ENCODE measurements around the gene PURA. TPM values are rescaled to one million over a fixed set of nuclear protein-coding genes. Genes with fewer than 3 reads are reported as not detected.
A peak's percentile ranks its signal among the peaks of the same experiment; 100 is the strongest.

The PURA gene
- total RNA-seq, 2 donors from 2014 or later = 11.1 to 14.3 TPM

- Mint-ChIP-seq H3K4me3 (no peak overlapping the region), H3K36me3 (ENCODE audit: low read depth) (no peaks in the 10 kb centered on the region), H3K27ac (no peak overlapping the region), H3K9me3 (no peaks in the 10 kb centered on the region), H3K4me1 (peaks cover 23% of the 10 kb centered on the region), H3K27me3 (no peaks in the 10 kb centered on the region)
- ATAC-seq (replicated peaks) = no peak
These were observed 22.7 kb downstream of the PURA start for GRCh38 chr5:140136624-140137023.

- peaks cover 6% of the 10 kb centered on the region for H3K27me3 Mint-ChIP-seq
- no peaks in the 10 kb centered on the region for H3K36me3 Mint-ChIP-seq (ENCODE audit: low read depth)
- no peak for ATAC-seq (replicated peaks)
- H3K4me1 Mint-ChIP-seq = peaks cover 7% of the 10 kb centered on the region
- no peaks in the 10 kb centered on the region for H3K9me3 Mint-ChIP-seq
- H3K4me3 Mint-ChIP-seq = no peak overlapping the region
- no peak overlapping the region for H3K27ac Mint-ChIP-seq
These were observed 26.5 kb downstream of the PURA start for GRCh38 chr5:140140435-140140834.

- ATAC-seq (replicated peaks) = no peak
- no peak overlapping the region for H3K27ac Mint-ChIP-seq
- peaks cover 7% of the 10 kb centered on the region for H3K27me3 Mint-ChIP-seq
- H3K4me1 Mint-ChIP-seq = peaks cover 9% of the 10 kb centered on the region
- H3K9me3 Mint-ChIP-seq = no peaks in the 10 kb centered on the region
- H3K36me3 Mint-ChIP-seq (ENCODE audit: low read depth) = no peaks in the 10 kb centered on the region
- no peak overlapping the region for H3K4me3 Mint-ChIP-seq
These were observed 27.3 kb downstream of the PURA start for GRCh38 chr5:140141241-140141640.

- Mint-ChIP-seq H3K9me3 (no peaks in the 10 kb centered on the region), H3K36me3 (ENCODE audit: low read depth) (no peaks in the 10 kb centered on the region), H3K27me3 (peaks cover 7% of the 10 kb centered on the region), H3K4me1 (peaks cover 9% of the 10 kb centered on the region), H3K27ac (no peak overlapping the region), H3K4me3 (no peak overlapping the region)
- ATAC-seq (replicated peaks) = no peak
These were observed 28.3 kb downstream of the PURA start for GRCh38 chr5:140142246-140142645.

- Mint-ChIP-seq H3K27ac (no peak overlapping the region), H3K27me3 (peaks cover 7% of the 10 kb centered on the region), H3K9me3 (no peaks in the 10 kb centered on the region), H3K4me1 (peaks cover 9% of the 10 kb centered on the region), H3K4me3 (no peak overlapping the region), H3K36me3 (ENCODE audit: low read depth) (no peaks in the 10 kb centered on the region)
- no peak for ATAC-seq (replicated peaks)
These were observed 28.9 kb downstream of the PURA start for GRCh38 chr5:140142856-140143255.

- Mint-ChIP-seq H3K27ac (no peak overlapping the region), H3K4me3 (no peak overlapping the region), H3K27me3 (peaks cover 7% of the 10 kb centered on the region), H3K9me3 (no peaks in the 10 kb centered on the region), H3K36me3 (ENCODE audit: low read depth) (no peaks in the 10 kb centered on the region), H3K4me1 (peaks cover 9% of the 10 kb centered on the region)
- no peak for ATAC-seq (replicated peaks)
These were observed 29.8 kb downstream of the PURA start for GRCh38 chr5:140143521-140144258.

GRCh38 chr5:140145256-140145655 lies 31.3 kb downstream of the PURA start:
- peak overlapping the region; percentile 63 for H3K4me3 Mint-ChIP-seq
- H3K4me1 Mint-ChIP-seq = peaks cover 9% of the 10 kb centered on the region
- no peak for ATAC-seq (replicated peaks)
- no peaks in the 10 kb centered on the region for H3K9me3 Mint-ChIP-seq
- no peaks in the 10 kb centered on the region for H3K36me3 Mint-ChIP-seq (ENCODE audit: low read depth)
- H3K27me3 Mint-ChIP-seq = peaks cover 7% of the 10 kb centered on the region
- peak overlapping the region; percentile 64 for H3K27ac Mint-ChIP-seq

GRCh38 chr5:140145818-140146522 lies 32.1 kb downstream of the PURA start:
- peak; percentile 84 for ATAC-seq (replicated peaks)
- Mint-ChIP-seq H3K4me3 (peak overlapping the region; percentile 63), H3K27ac (no peak overlapping the region), H3K9me3 (no peaks in the 10 kb centered on the region), H3K4me1 (peaks cover 9% of the 10 kb centered on the region), H3K36me3 (ENCODE audit: low read depth) (no peaks in the 10 kb centered on the region), H3K27me3 (peaks cover 7% of the 10 kb centered on the region)

- H3K4me1 Mint-ChIP-seq = peaks cover 9% of the 10 kb centered on the region
- peak overlapping the region; percentile 63 for H3K4me3 Mint-ChIP-seq
- no peak overlapping the region for H3K27ac Mint-ChIP-seq
- no peaks in the 10 kb centered on the region for H3K36me3 Mint-ChIP-seq (ENCODE audit: low read depth)
- H3K27me3 Mint-ChIP-seq = peaks cover 7% of the 10 kb centered on the region
- ATAC-seq (replicated peaks) = no peak
- H3K9me3 Mint-ChIP-seq = no peaks in the 10 kb centered on the region
These were observed 32.6 kb downstream of the PURA start for GRCh38 chr5:140146523-140146842.

- Mint-ChIP-seq H3K27ac (no peak overlapping the region), H3K9me3 (no peaks in the 10 kb centered on the region), H3K36me3 (ENCODE audit: low read depth) (no peaks in the 10 kb centered on the region), H3K4me1 (peaks cover 9% of the 10 kb centered on the region), H3K27me3 (peaks cover 7% of the 10 kb centered on the region), H3K4me3 (no peak overlapping the region)
- no peak for ATAC-seq (replicated peaks)
These were observed 33.6 kb downstream of the PURA start for GRCh38 chr5:140147460-140147859.

GRCh38 chr5:140148508-140148907 lies 34.6 kb downstream of the PURA start:
- Mint-ChIP-seq H3K4me1 (peaks cover 9% of the 10 kb centered on the region), H3K36me3 (ENCODE audit: low read depth) (no peaks in the 10 kb centered on the region), H3K27ac (no peak overlapping the region), H3K27me3 (peaks cover 7% of the 10 kb centered on the region), H3K4me3 (no peak overlapping the region), H3K9me3 (no peaks in the 10 kb centered on the region)
- ATAC-seq (replicated peaks) = no peak

GRCh38 chr5:140150201-140150600 lies 36.3 kb downstream of the PURA start:
- Mint-ChIP-seq H3K4me3 (no peak overlapping the region), H3K27ac (no peak overlapping the region), H3K36me3 (ENCODE audit: low read depth) (no peaks in the 10 kb centered on the region), H3K4me1 (peaks cover 4% of the 10 kb centered on the region), H3K27me3 (peaks cover 4% of the 10 kb centered on the region), H3K9me3 (no peaks in the 10 kb centered on the region)
- ATAC-seq (replicated peaks) = no peak

- Mint-ChIP-seq H3K27ac (peak overlapping the region; percentile 33), H3K4me3 (no peak overlapping the region), H3K9me3 (no peaks in the 10 kb centered on the region), H3K4me1 (no peaks in the 10 kb centered on the region), H3K36me3 (ENCODE audit: low read depth) (no peaks in the 10 kb centered on the region), H3K27me3 (no peaks in the 10 kb centered on the region)
- no peak for ATAC-seq (replicated peaks)
These were observed 37.5 kb downstream of the PURA start for GRCh38 chr5:140151144-140152021.

GRCh38 chr5:140152022-140152999 lies 38.4 kb downstream of the PURA start:
- no peak for ATAC-seq (replicated peaks)
- H3K36me3 Mint-ChIP-seq (ENCODE audit: low read depth) = no peaks in the 10 kb centered on the region
- peaks cover 5% of the 10 kb centered on the region for H3K4me1 Mint-ChIP-seq
- no peaks in the 10 kb centered on the region for H3K9me3 Mint-ChIP-seq
- H3K27ac Mint-ChIP-seq = peak overlapping the region; percentile 33
- H3K27me3 Mint-ChIP-seq = no peaks in the 10 kb centered on the region
- no peak overlapping the region for H3K4me3 Mint-ChIP-seq
